ENCODE measurements around the gene PDXP. TPM values are rescaled to one million over a fixed set of nuclear protein-coding genes. Genes with fewer than 3 reads are reported as not detected.
"Not testable (repeated sequence)": the region's sequence is repeated elsewhere in the genome, so short reads cannot be mapped to it uniquely, and the experiment has no call there.

PDXP gene, protein sequence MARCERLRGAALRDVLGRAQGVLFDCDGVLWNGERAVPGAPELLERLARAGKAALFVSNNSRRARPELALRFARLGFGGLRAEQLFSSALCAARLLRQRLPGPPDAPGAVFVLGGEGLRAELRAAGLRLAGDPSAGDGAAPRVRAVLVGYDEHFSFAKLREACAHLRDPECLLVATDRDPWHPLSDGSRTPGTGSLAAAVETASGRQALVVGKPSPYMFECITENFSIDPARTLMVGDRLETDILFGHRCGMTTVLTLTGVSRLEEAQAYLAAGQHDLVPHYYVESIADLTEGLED
- total RNA-seq, result 2.0 TPM
- 1 to 10 TPM; 1.1 to 5.8 (median 3.4) TPM for polyA plus RNA-seq

DNA sequence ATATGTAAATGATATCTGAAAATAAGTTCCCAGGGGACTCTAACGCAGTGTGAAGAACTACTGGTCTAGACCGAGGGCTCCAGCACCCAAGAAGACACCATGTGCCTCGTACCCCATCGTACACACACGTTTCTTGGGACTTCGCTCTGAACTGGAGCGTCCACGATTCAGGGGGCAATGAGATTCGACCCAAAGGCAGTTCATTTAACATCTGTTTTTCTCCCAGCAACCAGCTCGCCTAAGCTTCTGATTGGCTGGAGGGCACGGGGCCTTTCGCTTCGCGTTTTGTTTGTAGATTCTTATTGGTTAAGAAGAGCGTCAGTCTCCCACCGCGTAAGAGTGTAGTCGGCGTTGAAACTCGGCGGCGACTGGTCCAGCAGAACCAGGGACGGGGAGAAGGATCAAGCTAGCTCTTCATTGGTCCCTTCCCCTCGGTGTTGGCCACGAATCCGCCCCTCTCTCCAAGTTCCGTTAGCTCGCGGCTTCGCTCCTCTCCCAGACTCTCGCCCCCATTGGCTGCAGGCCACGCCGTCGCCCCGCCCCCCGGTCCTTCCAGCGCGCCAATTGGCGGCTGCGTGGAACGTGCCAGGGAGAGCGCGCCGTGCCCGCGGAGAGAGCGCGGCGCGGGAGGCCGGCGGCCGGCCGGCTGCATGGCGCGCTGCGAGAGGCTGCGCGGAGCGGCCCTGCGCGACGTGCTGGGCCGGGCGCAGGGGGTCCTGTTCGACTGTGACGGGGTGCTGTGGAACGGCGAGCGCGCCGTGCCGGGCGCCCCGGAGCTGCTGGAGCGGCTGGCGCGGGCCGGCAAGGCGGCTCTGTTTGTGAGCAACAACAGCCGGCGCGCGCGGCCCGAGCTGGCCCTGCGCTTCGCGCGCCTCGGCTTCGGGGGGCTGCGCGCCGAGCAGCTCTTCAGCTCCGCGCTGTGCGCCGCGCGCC lies at the start of gene PDXP:
TSS of gene PDXP (plus strand) at position 591 of the 933 bp plus-strand sequence. CDS start at position 651, 60 bp downstream.
- H3K4me3 Mint-ChIP-seq, result peak within 1 kb of the TSS; percentile 85 to 94 (median 90)
- H3K9me3 ChIP-seq (ENCODE audit: control insufficient read depth in 2 of 2, low read length in 2 of 2), result no peaks in the 10 kb centered on the region
- peak within 1 kb of the TSS; percentile 81 for H3K27ac ChIP-seq (ENCODE audit: insufficient read depth, low read length, poor library complexity, severe bottlenecking)
- H3K36me3 Mint-ChIP-seq, result peaks cover 3% of the 10 kb centered on the region
- H3K27me3 ChIP-seq (ENCODE audit: control insufficient read depth, insufficient read depth, low read length), result no peaks in the 10 kb centered on the region
- no peaks in the 10 kb centered on the region for H3K9me3 Mint-ChIP-seq
- H3K27ac Mint-ChIP-seq, result peak within 1 kb of the TSS; percentile 38 to 93 (median 86)
- DNase-seq (peak; percentile 97 to 100 (median 98)), ATAC-seq (ENCODE audit: low read depth in 2 of 2) (peak; percentile 95 to 98)
- peaks cover 13% of the 10 kb centered on the region for H3K36me3 ChIP-seq (ENCODE audit: control insufficient read depth, insufficient read depth, low read length)
- H3K4me1 ChIP-seq (ENCODE audit: control insufficient read depth, insufficient read depth, low read length, poor library complexity, severe bottlenecking), result peaks cover 29% of the 10 kb centered on the region
- H3K27me3 Mint-ChIP-seq, result no peaks in the 10 kb centered on the region
- H3K4me1 Mint-ChIP-seq, result peaks cover 0 to 53% (median 29%) of the 10 kb centered on the region in 4 donors
- peak within 1 kb of the TSS; percentile 87 for H3K4me3 ChIP-seq (ENCODE audit: low read depth, low read length)

DNA sequence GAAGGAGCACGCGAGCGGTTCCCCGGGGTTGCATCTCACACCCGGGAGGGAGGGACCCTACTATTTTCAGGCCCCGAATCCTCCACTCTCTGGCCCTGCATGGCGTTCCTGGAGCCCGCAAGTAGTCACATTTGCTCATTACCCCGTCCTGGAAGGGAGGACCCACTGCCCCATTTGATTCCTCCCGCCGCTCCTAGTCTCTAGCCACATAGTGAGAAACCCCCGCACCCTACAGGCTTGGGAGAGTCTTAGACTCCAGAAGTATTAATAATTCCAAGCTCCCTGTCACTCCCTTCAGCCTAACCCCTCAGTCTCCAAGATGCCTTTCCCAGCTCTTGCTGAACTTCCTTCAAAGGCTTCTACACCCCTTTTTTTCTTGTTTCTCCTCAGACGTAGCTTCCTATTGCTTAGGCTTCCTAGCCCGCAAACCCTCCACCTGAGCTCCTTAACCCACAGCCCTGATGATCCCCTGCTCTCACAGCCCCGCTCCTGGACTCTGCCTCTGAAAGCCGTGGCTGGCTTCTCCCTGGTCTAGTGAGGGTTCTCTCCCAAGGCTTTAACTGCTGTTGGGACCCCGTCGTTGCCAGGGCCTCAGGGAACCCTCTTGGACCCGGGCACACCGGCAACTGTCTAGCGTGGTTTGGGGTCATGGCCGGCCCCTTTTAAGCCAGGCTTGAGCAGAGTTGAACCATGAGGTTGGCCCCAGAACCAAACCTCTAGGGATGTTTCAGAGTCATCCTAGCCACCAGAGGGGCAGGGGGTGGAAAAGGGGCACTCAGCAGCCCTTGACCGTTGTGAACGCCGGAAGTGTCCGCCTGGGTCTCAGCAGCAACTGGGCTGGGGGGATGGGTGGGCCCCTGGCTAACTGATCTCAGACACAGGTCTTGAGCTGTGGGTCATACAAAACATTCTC lies 49.0 kb upstream of the PDXP start:
- Histone ChIP-seq H3K4me3 (ENCODE audit: low read depth, low read length) (peak overlapping the region; percentile 68), H3K27ac (ENCODE audit: insufficient read depth, low read length, poor library complexity, severe bottlenecking) (peak overlapping the region; percentile 97), H3K4me1 (ENCODE audit: control insufficient read depth, insufficient read depth, low read length, poor library complexity, severe bottlenecking) (peaks cover 48% of the 10 kb centered on the region), H3K36me3 (ENCODE audit: control insufficient read depth, insufficient read depth, low read length) (no peaks in the 10 kb centered on the region), H3K9me3 (ENCODE audit: control insufficient read depth in 2 of 2, low read length in 2 of 2) (no peaks in the 10 kb centered on the region), H3K27me3 (ENCODE audit: control insufficient read depth, insufficient read depth, low read length) (no peaks in the 10 kb centered on the region)
- peak overlapping the region; percentile 85 to 98 (median 92) for H3K4me3 Mint-ChIP-seq
- ATAC-seq (ENCODE audit: low read depth in 2 of 2) (no peak), DNase-seq (peak in 1 of 3 donors; percentile 47)
- H3K27me3 Mint-ChIP-seq, result peaks cover 7% of the 10 kb centered on the region
- H3K36me3 Mint-ChIP-seq, result no peaks in the 10 kb centered on the region
- H3K9me3 Mint-ChIP-seq, result peaks cover 0 to 3% (median 0%) of the 10 kb centered on the region in 7 donors
- H3K27ac Mint-ChIP-seq, result peak overlapping the region; percentile 95 to 99 (median 98)
- H3K4me1 Mint-ChIP-seq, result peaks cover 5 to 60% (median 39%) of the 10 kb centered on the region in 4 donors

DNA sequence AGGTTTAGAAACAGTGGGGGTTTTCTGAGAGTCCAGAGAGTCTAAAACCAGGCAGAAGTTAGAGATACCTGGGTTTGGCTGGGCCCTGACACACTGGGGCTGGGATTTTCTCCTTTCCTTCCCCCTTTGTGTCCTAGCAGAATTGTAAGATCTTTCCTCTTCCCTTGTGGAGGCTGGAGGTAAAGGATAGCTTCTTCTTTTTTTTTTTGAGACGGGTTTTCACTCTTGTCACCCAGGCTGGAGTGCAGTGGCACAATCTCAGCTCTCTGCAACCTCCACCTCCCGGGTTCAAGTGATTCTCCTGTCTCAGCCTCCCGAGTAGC lies 48.4 kb upstream of the PDXP start:
- Mint-ChIP-seq H3K4me1 (peaks cover 5 to 54% (median 34%) of the 10 kb centered on the region in 4 donors), H3K27ac (peak overlapping the region; percentile 95 to 99 (median 98))

DNA sequence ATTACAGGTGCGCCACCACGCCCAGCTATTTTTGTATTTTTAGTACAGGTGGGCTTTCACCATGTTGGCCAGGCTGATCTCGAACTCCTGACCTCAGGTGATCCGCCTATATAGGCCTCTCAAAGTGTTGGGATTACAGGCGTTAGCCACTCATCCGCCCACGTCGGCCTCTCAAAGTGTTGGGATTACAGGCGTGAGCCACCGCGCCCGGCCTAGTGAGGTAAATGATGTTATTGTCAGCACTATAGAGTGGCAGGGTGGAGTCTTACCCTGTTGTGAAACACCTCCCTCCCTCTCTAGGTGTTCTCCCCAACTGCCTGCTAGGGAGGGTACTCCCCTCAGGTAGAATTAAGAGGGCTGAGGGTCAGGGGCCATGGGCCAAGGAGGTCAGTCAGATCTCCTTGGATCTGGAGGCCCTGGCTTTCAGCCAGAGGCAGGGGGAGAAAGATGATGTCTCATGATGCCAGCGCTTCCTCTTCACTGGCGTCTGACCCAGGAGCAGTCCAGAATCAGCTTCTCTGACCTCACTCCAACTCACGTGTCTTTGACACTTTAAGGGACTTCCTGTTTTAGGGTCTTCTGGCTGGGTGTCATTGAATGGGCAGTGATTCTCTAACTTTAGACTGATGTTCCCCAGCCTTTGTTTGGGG lies 47.9 kb upstream of the PDXP start:
- Histone ChIP-seq H3K36me3 (ENCODE audit: control insufficient read depth, insufficient read depth, low read length) (peaks cover 2% of the 10 kb centered on the region), H3K4me3 (ENCODE audit: low read depth, low read length) (no peak overlapping the region), H3K27ac (ENCODE audit: insufficient read depth, low read length, poor library complexity, severe bottlenecking) (no peak overlapping the region), H3K27me3 (ENCODE audit: control insufficient read depth, insufficient read depth, low read length) (no peaks in the 10 kb centered on the region), H3K9me3 (ENCODE audit: control insufficient read depth in 2 of 2, low read length in 2 of 2) (no peaks in the 10 kb centered on the region), H3K4me1 (ENCODE audit: control insufficient read depth, insufficient read depth, low read length, poor library complexity, severe bottlenecking) (peaks cover 37% of the 10 kb centered on the region)
- H3K9me3 Mint-ChIP-seq, result peaks cover 0 to 1% (median 0%) of the 10 kb centered on the region in 7 donors
- peaks cover 2 to 49% (median 30%) of the 10 kb centered on the region in 4 donors for H3K4me1 Mint-ChIP-seq
- peaks cover 7% of the 10 kb centered on the region for H3K27me3 Mint-ChIP-seq
- H3K36me3 Mint-ChIP-seq, result no peaks in the 10 kb centered on the region
- ATAC-seq (ENCODE audit: low read depth in 2 of 2) (no peak), DNase-seq (no peak)
- peak overlapping the region; percentile 85 to 98 (median 92) for H3K4me3 Mint-ChIP-seq
- H3K27ac Mint-ChIP-seq, result peak overlapping the region; percentile 52 to 95 (median 62)

More for the DNA sequence above, 48.4 kb upstream of the PDXP start:
- not testable (repeated sequence) for ATAC-seq (ENCODE audit: low read depth in 2 of 2); H3K36me3 Mint-ChIP-seq; H3K9me3 ChIP-seq (ENCODE audit: control insufficient read depth in 2 of 2, low read length in 2 of 2); H3K27me3 ChIP-seq (ENCODE audit: control insufficient read depth, insufficient read depth, low read length); H3K36me3 ChIP-seq (ENCODE audit: control insufficient read depth, insufficient read depth, low read length); H3K27me3 Mint-ChIP-seq; H3K9me3 Mint-ChIP-seq; DNase-seq
- H3K4me3 ChIP-seq (ENCODE audit: low read depth, low read length), result peak overlapping the region; percentile 68
- peak overlapping the region; percentile 97 for H3K27ac ChIP-seq (ENCODE audit: insufficient read depth, low read length, poor library complexity, severe bottlenecking)
- peak overlapping the region; percentile 85 to 98 (median 92) for H3K4me3 Mint-ChIP-seq
- H3K4me1 ChIP-seq (ENCODE audit: control insufficient read depth, insufficient read depth, low read length, poor library complexity, severe bottlenecking), result peaks cover 42% of the 10 kb centered on the region

DNA sequence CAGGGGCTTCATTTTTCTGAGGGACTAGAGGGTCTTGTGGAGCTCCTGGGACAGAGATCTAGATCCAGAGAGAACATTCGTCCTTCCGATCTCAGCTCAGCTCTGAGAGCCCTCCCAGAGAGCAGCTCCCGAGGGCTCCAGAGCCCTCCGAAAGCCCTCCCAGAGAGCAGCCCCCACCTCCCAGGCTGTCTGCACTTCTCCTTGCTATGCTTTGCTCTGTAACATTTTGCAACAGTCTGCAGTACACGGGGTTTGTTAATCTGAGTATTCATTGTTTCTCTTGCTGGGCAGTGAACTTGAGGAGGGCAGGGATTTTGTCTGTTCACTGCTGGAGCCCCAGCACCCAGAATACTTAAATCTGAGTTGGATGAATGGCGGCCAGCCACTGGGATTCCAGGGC lies 47.3 kb upstream of the PDXP start:
- Mint-ChIP-seq H3K27ac (peak overlapping the region in 2 of 3 donors; percentile 62 to 95), H3K27me3 (peaks cover 7% of the 10 kb centered on the region), H3K4me1 (peaks cover 0 to 43% (median 25%) of the 10 kb centered on the region in 4 donors), H3K36me3 (no peaks in the 10 kb centered on the region), H3K4me3 (peak overlapping the region in 3 of 4 donors; percentile 15 to 85 (median 81)), H3K9me3 (peaks cover 0 to 1% (median 0%) of the 10 kb centered on the region in 7 donors)
- H3K9me3 ChIP-seq (ENCODE audit: control insufficient read depth in 2 of 2, low read length in 2 of 2), result no peaks in the 10 kb centered on the region
- DNase-seq (no peak), ATAC-seq (ENCODE audit: low read depth in 2 of 2) (no peak)
- H3K4me1 ChIP-seq (ENCODE audit: control insufficient read depth, insufficient read depth, low read length, poor library complexity, severe bottlenecking), result peaks cover 34% of the 10 kb centered on the region
- H3K4me3 ChIP-seq (ENCODE audit: low read depth, low read length), result no peak overlapping the region
- no peaks in the 10 kb centered on the region for H3K27me3 ChIP-seq (ENCODE audit: control insufficient read depth, insufficient read depth, low read length)
- no peak overlapping the region for H3K27ac ChIP-seq (ENCODE audit: insufficient read depth, low read length, poor library complexity, severe bottlenecking)
- peaks cover 2% of the 10 kb centered on the region for H3K36me3 ChIP-seq (ENCODE audit: control insufficient read depth, insufficient read depth, low read length)

DNA sequence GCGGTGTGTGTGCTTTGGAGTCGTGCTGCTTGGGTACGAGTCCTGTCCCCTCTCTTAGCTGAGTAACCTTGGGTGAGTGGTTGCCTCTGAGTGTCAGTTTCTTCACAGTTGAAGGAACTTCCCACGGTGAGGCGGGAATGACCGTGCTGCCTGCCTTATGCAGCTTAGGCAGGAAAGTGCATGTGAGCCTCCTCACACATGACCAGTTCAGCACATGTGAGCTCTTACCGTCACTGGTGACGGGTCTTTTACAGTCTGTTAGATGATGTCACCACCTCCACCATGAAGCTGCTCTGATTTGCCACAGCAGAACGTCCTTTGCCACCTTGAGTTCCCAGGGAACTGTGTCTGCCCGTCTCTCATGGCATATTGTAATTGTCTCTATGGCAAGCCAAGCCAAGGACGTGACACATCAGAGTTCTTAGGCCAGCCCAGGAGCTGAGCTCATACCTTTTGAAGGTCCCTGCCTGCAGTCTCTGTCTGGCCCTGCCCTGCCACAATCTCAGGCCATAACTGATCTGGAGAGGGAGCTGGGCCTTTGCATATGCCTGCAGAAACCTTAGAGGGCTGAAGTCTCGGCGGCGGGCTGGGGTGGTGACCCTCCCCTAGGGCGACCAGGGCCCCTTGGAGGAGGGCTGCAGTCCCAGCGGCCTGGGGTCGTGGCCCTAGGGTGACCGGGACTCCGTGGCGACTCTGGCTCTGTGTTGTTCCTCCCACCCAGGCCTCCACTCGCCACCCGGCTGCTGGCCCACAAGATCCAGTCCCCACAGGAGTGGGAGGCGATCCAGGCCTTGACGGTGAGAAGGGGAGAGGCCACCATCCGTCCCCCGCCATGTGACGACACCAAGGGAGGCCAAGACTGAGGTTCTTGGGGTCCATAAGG lies 42.1 kb upstream of the PDXP start:
- no peaks in the 10 kb centered on the region for H3K27me3 ChIP-seq (ENCODE audit: control insufficient read depth, insufficient read depth, low read length)
- Mint-ChIP-seq H3K4me3 (no peak overlapping the region), H3K27ac (no peak overlapping the region), H3K27me3 (no peaks in the 10 kb centered on the region), H3K4me1 (peaks cover 0 to 4% (median 1%) of the 10 kb centered on the region in 4 donors), H3K9me3 (no peaks in the 10 kb centered on the region), H3K36me3 (peaks cover 4% of the 10 kb centered on the region)
- no peaks in the 10 kb centered on the region for H3K9me3 ChIP-seq (ENCODE audit: control insufficient read depth in 2 of 2, low read length in 2 of 2)
- peaks cover 29% of the 10 kb centered on the region for H3K36me3 ChIP-seq (ENCODE audit: control insufficient read depth, insufficient read depth, low read length)
- H3K27ac ChIP-seq (ENCODE audit: insufficient read depth, low read length, poor library complexity, severe bottlenecking), result no peak overlapping the region
- no peaks in the 10 kb centered on the region for H3K4me1 ChIP-seq (ENCODE audit: control insufficient read depth, insufficient read depth, low read length, poor library complexity, severe bottlenecking)
- DNase-seq, result no peak
- ATAC-seq (ENCODE audit: low read depth in 2 of 2), result no peak
- no peak overlapping the region for H3K4me3 ChIP-seq (ENCODE audit: low read depth, low read length)
